ENCODE measurements around the gene LTC4S. TPM values are rescaled to one million over a fixed set of nuclear protein-coding genes. Genes with fewer than 3 reads are reported as not detected.

The LTC4S gene
- total RNA-seq, 1 donor, result 1.4 TPM

DNA sequence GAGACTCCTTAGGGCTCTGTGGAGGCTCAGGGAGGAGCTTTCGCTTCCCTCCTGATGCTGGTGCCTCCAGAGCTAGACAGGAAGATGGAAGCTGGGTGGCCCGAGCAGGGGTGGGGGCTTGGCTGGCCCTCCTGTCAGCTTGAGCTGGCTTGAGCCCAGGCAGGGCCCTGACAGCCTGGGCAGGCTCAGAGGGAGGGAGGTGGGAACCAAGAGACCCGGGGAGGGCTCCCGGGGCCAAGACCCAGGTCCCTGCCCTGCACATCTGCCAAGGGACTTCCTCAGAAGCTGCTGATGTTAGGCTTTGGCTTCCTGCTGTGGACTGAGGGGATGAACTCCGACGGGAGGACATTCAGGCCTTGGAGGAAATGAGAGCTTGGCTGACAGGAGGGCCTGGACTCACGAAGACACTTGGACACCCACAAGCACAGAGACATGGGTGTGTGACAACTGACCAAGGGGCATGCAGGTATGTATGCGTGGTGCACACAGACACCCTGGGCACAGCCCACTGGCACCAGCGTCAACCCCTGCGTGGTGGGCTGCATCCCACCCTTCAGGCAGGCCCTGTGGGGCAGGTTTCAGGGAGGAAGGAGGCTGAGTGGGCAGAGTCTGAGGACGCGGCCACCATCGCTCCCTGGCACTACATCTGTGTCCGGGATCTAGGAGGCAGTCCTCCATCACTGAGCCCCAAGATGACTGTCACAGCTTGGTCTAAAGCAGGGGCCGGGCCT, 1.7 kb upstream of the LTC4S start:
- Histone ChIP-seq H3K36me3 (ENCODE audit: insufficient read depth, low read length) (peaks cover 4% of the 10 kb centered on the region), H3K9me3 (ENCODE audit: low read depth, low read length) (no peaks in the 10 kb centered on the region), H3K4me1 (ENCODE audit: insufficient read depth, low read length) (peaks cover 10% of the 10 kb centered on the region), H4K20me1 (ENCODE audit: insufficient read depth, low read length) (no peaks in the 10 kb centered on the region), H3K4me2 (ENCODE audit: insufficient read depth, low read length) (no peak overlapping the region), H3K27ac (ENCODE audit: low read depth, low read length) (no peak overlapping the region), H2AFZ (ENCODE audit: low read length) (no peak overlapping the region), H3K79me2 (ENCODE audit: insufficient read depth, low read length) (no peaks in the 10 kb centered on the region), H3K27me3 (ENCODE audit: insufficient read depth, low read length) (no peaks in the 10 kb centered on the region), H3K4me3 (ENCODE audit: insufficient read depth, low read length) (no peak overlapping the region)
- TF ChIP-seq, protein P1, sequence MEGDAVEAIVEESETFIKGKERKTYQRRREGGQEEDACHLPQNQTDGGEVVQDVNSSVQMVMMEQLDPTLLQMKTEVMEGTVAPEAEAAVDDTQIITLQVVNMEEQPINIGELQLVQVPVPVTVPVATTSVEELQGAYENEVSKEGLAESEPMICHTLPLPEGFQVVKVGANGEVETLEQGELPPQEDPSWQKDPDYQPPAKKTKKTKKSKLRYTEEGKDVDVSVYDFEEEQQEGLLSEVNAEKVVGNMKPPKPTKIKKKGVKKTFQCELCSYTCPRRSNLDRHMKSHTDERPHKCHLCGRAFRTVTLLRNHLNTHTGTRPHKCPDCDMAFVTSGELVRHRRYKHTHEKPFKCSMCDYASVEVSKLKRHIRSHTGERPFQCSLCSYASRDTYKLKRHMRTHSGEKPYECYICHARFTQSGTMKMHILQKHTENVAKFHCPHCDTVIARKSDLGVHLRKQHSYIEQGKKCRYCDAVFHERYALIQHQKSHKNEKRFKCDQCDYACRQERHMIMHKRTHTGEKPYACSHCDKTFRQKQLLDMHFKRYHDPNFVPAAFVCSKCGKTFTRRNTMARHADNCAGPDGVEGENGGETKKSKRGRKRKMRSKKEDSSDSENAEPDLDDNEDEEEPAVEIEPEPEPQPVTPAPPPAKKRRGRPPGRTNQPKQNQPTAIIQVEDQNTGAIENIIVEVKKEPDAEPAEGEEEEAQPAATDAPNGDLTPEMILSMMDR (IDR thresholded peaks at IDR 0.05; ENCODE audit: extremely low read depth, low read depth, low read length), result no peak
- peak; percentile 84 for DNase-seq (ENCODE audit: insufficient read length, low spot score, missing footprints)

DNA sequence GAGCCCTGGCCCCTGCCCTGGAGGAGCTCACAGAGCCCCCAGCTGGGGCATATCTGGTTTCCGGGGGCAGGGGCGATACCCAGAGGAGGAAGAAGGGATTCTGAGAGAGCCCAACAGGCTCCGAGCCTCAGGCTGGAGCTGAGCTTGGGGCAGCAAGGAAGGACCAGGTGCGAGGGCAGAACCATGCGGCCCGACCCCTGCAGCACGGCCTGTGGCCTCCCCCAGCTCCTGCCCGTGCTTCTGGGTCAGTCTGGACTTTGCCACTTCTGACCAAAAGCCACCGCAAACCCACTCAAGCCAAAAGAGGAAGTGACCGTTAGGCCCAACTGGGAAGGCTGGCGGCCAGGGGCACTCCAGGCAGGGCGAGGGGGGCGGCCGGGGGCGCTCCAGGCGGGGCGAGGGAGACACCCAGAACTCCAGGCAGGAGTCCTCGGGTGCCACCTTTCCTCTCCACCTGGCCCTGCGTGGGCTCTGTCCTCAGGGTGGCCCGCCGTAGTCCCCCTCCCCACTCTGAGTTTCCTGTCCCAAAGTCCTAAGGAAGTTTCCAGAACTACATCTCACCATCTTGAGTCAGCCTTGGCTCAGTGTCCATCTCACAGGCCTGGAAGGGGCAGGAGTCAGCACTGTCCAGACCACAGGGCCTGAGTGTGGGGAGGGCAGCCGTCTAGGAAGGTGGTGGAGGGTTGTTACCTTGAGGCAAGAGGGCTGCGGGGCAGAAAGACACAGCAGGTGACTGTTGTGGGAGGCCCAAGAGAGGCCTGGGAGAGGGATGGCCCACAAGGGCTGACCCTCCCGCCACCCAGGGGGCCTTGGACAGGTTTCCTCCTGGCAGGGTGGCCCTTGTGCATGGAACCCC, 946 bp upstream of the LTC4S start:
- Histone ChIP-seq H3K27ac (ENCODE audit: low read depth, low read length) (no peak overlapping the region), H3K4me1 (ENCODE audit: insufficient read depth, low read length) (peaks cover 10% of the 10 kb centered on the region), H3K36me3 (ENCODE audit: insufficient read depth, low read length) (peaks cover 4% of the 10 kb centered on the region), H3K9me3 (ENCODE audit: low read depth, low read length) (no peaks in the 10 kb centered on the region), H3K4me2 (ENCODE audit: insufficient read depth, low read length) (no peak overlapping the region), H3K4me3 (ENCODE audit: insufficient read depth, low read length) (no peak overlapping the region), H3K79me2 (ENCODE audit: insufficient read depth, low read length) (no peaks in the 10 kb centered on the region), H3K27me3 (ENCODE audit: insufficient read depth, low read length) (no peaks in the 10 kb centered on the region), H4K20me1 (ENCODE audit: insufficient read depth, low read length) (no peaks in the 10 kb centered on the region), H2AFZ (ENCODE audit: low read length) (no peak overlapping the region)
- TF ChIP-seq, protein P1 (IDR thresholded peaks at IDR 0.05; ENCODE audit: extremely low read depth, low read depth, low read length), result no peak
- peak; percentile 78 for DNase-seq (ENCODE audit: insufficient read length, low spot score, missing footprints)

- peaks cover 10% of the 10 kb centered on the region for H3K4me1 ChIP-seq (ENCODE audit: insufficient read depth, low read length)
- H3K36me3 ChIP-seq (ENCODE audit: insufficient read depth, low read length), result peaks cover 17% of the 10 kb centered on the region
- H3K27me3 ChIP-seq (ENCODE audit: insufficient read depth, low read length), result no peaks in the 10 kb centered on the region
- TF ChIP-seq, protein P1 (IDR thresholded peaks at IDR 0.05; ENCODE audit: extremely low read depth, low read depth, low read length), result no peak
- no peaks in the 10 kb centered on the region for H4K20me1 ChIP-seq (ENCODE audit: insufficient read depth, low read length)
- no peak overlapping the region for H2AFZ ChIP-seq (ENCODE audit: low read length)
- H3K4me2 ChIP-seq (ENCODE audit: insufficient read depth, low read length), result peak overlapping the region; percentile 57
- no peaks in the 10 kb centered on the region for H3K79me2 ChIP-seq (ENCODE audit: insufficient read depth, low read length)
- H3K9me3 ChIP-seq (ENCODE audit: low read depth, low read length), result no peaks in the 10 kb centered on the region
- no peak overlapping the region for H3K27ac ChIP-seq (ENCODE audit: low read depth, low read length)
- no peak for DNase-seq (ENCODE audit: insufficient read length, low spot score, missing footprints)
- H3K4me3 ChIP-seq (ENCODE audit: insufficient read depth, low read length), result peak overlapping the region; percentile 30
Observed at GRCh38 chr5:179794171-179794570, 385 bp downstream of the LTC4S start.

DNA sequence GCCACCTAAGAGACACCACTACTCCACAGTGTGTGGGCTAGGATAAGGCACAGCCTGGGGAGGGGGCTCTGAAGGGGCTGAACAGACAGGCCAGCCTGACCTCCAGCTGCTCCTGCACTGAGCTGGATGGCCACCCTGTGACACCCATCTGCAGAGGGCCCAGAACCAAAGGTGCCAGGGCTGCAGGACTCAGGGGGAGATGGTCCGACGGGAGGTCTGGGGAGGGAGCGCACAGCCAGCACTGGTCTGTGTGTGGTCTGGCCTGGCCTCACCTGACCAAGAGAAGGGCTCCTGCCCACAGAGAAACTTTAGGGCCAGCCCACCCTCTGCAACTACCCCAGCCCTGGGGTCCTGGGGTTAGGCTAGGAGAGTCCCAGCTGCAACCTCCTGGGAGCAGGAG, 789 bp downstream of the LTC4S start:
- Histone ChIP-seq H3K27me3 (ENCODE audit: insufficient read depth, low read length) (no peaks in the 10 kb centered on the region), H3K4me1 (ENCODE audit: insufficient read depth, low read length) (peaks cover 10% of the 10 kb centered on the region), H2AFZ (ENCODE audit: low read length) (no peak overlapping the region), H3K27ac (ENCODE audit: low read depth, low read length) (no peak overlapping the region), H3K36me3 (ENCODE audit: insufficient read depth, low read length) (peaks cover 22% of the 10 kb centered on the region), H3K4me3 (ENCODE audit: insufficient read depth, low read length) (no peak overlapping the region), H4K20me1 (ENCODE audit: insufficient read depth, low read length) (no peaks in the 10 kb centered on the region), H3K4me2 (ENCODE audit: insufficient read depth, low read length) (no peak overlapping the region), H3K79me2 (ENCODE audit: insufficient read depth, low read length) (no peaks in the 10 kb centered on the region), H3K9me3 (ENCODE audit: low read depth, low read length) (no peaks in the 10 kb centered on the region)
- TF ChIP-seq, protein P1 (IDR thresholded peaks at IDR 0.05; ENCODE audit: extremely low read depth, low read depth, low read length), result no peak
- DNase-seq (ENCODE audit: insufficient read length, low spot score, missing footprints), result peak; percentile 70
